ENCODE measurements around the gene BRI3BP. TPM values are rescaled to one million over a fixed set of nuclear protein-coding genes. Genes with fewer than 3 reads are reported as not detected.

Gene BRI3BP
- total RNA-seq, 1 donor from 2014 or later, result 4.9 TPM

DNA sequence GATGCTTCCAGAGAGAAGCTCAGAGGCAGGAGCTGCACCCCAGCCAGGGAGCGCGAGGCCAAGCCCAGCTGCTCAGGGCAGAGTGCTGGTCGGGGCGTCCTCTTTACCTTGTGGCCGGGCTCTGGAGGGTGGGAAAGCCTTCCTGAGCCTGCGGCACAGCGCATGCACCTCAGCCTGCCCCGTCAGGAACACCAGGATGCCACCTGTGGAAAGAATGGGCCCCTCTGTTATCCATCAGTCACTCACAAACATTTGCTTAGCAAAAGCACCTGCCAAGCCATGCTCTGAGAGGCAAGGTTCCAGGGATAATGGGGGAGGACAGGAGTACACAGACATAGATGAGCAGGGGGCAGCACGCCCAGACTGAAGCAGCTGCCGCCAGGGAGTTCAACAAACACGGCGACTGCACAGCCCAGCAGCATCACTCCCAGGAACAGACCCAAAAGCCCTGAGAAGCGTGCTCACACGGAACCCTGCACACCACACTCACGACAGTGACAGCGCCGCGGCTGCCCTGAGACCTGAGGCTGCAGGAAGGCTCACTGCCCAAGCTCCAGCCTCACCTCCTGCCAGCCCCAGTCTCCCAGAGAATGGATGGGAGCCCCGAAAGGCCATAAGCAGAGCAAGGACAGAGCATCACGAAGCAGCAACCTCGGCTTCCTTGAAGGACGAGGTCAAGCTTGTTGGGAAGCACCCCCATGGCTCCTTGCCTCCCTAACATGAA, 26.3 kb upstream of the BRI3BP start:
- no peak for DNase-seq (ENCODE audit: extremely low spot score, unreplicated experiment)
- H3K36me3 Mint-ChIP-seq (ENCODE audit: unreplicated experiment), result peaks cover 22% of the 10 kb centered on the region
- H3K27ac Mint-ChIP-seq (ENCODE audit: unreplicated experiment), result no peak overlapping the region
- H3K9me3 Mint-ChIP-seq (ENCODE audit: unreplicated experiment), result no peaks in the 10 kb centered on the region
- H3K4me1 Mint-ChIP-seq (ENCODE audit: unreplicated experiment), result no peaks in the 10 kb centered on the region
- no peaks in the 10 kb centered on the region for H3K27me3 Mint-ChIP-seq (ENCODE audit: unreplicated experiment)
- H3K4me3 Mint-ChIP-seq (ENCODE audit: unreplicated experiment), result no peak overlapping the region
- no peak for TF ChIP-seq CTCF (IDR thresholded peaks at IDR 0.05)

DNA sequence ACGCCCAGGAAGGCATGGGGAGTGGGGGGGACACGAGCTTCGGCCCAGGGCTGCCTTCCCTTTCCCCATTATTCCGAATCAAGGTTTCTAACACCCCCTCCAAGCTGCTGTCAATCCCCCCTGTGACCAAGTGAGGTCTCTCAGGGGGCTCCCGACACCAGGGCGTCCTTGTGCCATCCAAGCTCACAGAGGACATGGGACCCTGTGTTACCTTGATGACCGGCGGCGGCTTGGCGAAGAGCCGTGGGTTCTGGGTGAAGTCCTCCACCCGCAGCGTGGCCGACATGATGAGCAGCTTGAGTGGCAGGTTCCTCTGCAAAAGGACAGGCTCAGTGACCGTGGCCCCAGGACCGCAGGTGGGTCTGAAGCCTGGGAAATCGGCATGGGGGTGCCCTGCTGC, 24.8 kb upstream of the BRI3BP start:
- Mint-ChIP-seq H3K4me3 (ENCODE audit: unreplicated experiment) (no peak overlapping the region), H3K9me3 (ENCODE audit: unreplicated experiment) (no peaks in the 10 kb centered on the region), H3K36me3 (ENCODE audit: unreplicated experiment) (peaks cover 19% of the 10 kb centered on the region), H3K4me1 (ENCODE audit: unreplicated experiment) (no peaks in the 10 kb centered on the region), H3K27ac (ENCODE audit: unreplicated experiment) (no peak overlapping the region), H3K27me3 (ENCODE audit: unreplicated experiment) (no peaks in the 10 kb centered on the region)
- DNase-seq (ENCODE audit: extremely low spot score, unreplicated experiment), result no peak
- no peak for TF ChIP-seq CTCF (IDR thresholded peaks at IDR 0.05)

DNA sequence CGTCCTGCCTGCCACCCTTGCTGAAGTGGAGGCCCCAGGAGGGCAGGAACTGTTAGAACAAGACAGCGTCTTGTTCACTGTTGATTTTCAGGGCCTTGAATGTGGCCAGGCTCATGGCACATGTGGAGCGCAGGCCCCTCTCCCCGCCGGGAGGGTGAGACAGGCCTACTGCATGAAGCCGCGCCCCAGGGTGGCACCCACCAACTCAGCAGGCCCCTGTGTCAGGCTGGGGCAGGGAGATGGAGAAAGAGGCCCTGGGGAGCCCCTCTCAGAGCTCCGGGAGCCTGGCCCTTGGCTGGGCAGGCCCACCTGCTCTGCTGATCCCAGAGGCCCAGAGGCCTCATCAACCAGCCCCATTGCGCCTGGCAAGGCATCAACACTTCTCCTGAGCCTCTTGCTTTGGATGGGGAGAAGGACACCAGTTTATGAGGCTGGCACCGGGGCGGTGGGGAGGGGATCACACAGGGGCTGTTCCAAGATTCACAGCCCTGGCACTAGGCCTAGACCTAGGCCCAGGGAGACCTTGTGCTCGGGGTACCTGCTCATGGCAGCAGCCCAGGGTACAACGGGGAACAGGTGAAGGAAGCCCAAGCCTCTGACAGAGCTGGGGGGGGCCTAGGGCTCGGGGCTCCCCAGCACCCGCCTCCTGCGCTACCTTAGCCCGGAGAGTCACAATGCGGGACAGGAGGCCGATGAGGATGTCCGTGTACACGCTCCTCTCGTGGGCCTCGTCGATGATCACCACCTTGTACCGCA, 22.6 kb upstream of the BRI3BP start:
- no peak overlapping the region for H3K27ac Mint-ChIP-seq (ENCODE audit: unreplicated experiment)
- no peak for DNase-seq (ENCODE audit: extremely low spot score, unreplicated experiment)
- no peak overlapping the region for H3K4me3 Mint-ChIP-seq (ENCODE audit: unreplicated experiment)
- no peaks in the 10 kb centered on the region for H3K4me1 Mint-ChIP-seq (ENCODE audit: unreplicated experiment)
- no peaks in the 10 kb centered on the region for H3K27me3 Mint-ChIP-seq (ENCODE audit: unreplicated experiment)
- H3K9me3 Mint-ChIP-seq (ENCODE audit: unreplicated experiment), result no peaks in the 10 kb centered on the region
- TF ChIP-seq CTCF (IDR thresholded peaks at IDR 0.05), result no peak
- peaks cover 14% of the 10 kb centered on the region for H3K36me3 Mint-ChIP-seq (ENCODE audit: unreplicated experiment)

DNA sequence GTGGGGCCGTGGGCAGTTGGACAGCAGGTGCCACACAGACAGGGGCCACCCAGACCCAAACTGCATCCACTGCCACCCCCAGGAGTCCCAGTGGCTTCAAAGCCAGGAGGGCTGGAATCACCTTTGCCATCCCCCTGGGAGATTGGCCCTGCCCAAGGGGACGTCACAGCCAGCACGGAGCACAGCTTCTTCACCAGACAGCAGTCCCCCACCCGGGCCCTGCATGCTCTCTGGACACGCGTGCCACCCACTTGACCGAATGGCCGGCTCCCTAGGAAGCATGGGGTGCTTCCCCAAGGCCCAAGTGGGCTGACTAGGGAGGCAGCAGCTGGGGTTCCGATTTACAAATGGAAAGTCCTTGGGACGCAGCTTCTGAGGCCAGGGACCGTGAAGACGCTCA, 21.8 kb upstream of the BRI3BP start:
- H3K27me3 Mint-ChIP-seq (ENCODE audit: unreplicated experiment), result no peaks in the 10 kb centered on the region
- DNase-seq (ENCODE audit: extremely low spot score, unreplicated experiment), result no peak

More for the DNA sequence above, 21.8 kb upstream of the BRI3BP start:
- H3K27ac Mint-ChIP-seq (ENCODE audit: unreplicated experiment), result no peak overlapping the region
- no peak for TF ChIP-seq CTCF (IDR thresholded peaks at IDR 0.05)
- H3K36me3 Mint-ChIP-seq (ENCODE audit: unreplicated experiment), result peaks cover 11% of the 10 kb centered on the region
- no peak overlapping the region for H3K4me3 Mint-ChIP-seq (ENCODE audit: unreplicated experiment)
- H3K4me1 Mint-ChIP-seq (ENCODE audit: unreplicated experiment), result no peaks in the 10 kb centered on the region
- no peaks in the 10 kb centered on the region for H3K9me3 Mint-ChIP-seq (ENCODE audit: unreplicated experiment)

Measured in osteocyte (in vitro differentiated cells).